ENCODE results near the gene MPO.

MPO gene

GRCh38 chr17:58279016-58279711 lies 1.6 kb downstream of the MPO start:
- DNase-seq (ENCODE audit: low spot score) = no peak

- DNase-seq (ENCODE audit: low spot score) = no peak
Measured at GRCh38 chr17:58278661-58279015, 2.1 kb downstream of the MPO start.

DNA sequence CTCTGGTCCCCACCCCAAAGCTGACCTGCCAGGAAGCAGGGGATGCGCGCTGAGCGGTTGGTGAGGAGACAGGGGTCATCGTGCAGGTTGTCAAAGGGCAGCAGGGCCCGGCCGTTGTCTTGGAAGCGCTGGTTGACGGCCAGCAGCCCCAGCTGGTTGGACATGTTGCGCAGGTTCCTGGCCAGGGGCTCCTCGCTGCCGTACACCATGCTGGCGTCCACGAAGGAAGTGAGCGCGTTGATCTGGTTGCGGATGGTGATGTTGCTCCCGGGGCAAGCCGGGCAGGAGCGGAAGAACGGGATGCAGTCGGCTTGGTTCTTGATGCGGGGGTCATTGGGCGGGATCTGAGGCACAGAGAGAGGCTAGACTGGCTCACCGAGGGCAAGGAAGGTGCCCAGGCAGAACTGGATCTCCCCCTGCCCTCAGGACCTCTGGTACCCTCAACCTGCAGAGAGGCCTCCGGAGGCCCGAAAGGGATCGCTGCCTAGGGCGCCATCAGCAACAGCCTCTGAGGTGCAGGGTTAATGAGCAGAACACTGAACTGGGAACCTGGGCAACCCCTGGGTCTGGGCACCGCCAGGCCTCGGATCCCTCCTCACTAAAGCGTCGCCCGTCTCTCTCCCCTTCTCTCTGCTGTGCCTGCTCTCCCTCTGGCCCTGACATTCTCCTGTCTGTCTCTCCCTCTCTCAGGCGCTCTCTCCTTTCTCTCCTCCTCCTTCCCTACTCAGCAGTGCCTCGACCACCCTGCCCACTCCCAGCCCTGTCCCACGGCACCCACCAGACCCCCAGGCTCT lies 2.7 kb downstream of the MPO start:
- DNase-seq (ENCODE audit: low spot score) = no peak

GRCh38 chr17:58277107-58277801 lies 3.5 kb downstream of the MPO start:
- peak; percentile 38 for DNase-seq (ENCODE audit: low spot score)

GRCh38 chr17:58276423-58276822 lies 4.3 kb downstream of the MPO start:
- no peak for DNase-seq (ENCODE audit: low spot score)

GRCh38 chr17:58275417-58275816 lies 5.3 kb downstream of the MPO start:
- DNase-seq (ENCODE audit: low spot score) = no peak

GRCh38 chr17:58273453-58274104 lies 7.2 kb downstream of the MPO start:
- no peak for DNase-seq (ENCODE audit: low spot score)

GRCh38 chr17:58272367-58273280 lies 8.1 kb downstream of the MPO start:
- DNase-seq (ENCODE audit: low spot score) = no peak

GRCh38 chr17:58271216-58271931 lies 9.4 kb downstream of the MPO start:
- no peak for DNase-seq (ENCODE audit: low spot score)

DNA sequence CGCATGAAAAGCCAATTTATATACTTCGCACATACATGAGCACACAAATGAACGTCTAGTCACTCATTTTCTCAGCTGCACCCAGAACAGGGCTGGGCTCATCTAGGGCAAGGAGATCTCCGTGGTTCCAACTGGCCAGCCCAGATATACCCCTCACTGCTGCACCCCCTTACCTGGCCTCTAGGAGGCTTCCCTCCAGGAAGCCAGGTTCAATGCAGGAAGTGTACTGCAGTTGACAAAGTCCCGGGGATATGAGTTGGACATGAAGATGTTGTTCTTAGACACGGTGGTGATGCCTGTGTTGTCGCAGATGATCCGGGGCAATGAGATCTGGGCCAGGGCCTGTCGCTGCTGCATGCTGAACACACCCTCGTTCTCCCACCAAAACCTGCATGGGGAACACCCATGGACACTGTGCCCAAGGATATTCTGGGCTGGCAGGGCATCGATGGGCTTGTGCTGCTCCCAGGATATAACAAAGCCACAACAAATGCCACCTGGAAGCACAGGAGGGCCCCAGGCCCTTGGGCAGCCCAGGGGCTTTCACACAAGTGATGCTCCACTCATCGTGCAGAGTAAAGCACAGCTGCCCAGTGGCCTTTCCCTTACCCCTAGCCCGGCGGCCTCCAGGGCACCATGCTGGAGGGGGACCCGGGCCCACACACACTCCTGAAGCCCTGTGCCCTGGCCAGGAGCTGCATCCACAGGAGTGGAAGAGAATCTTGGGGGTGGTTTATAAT lies 10.1 kb downstream of the MPO start:
- no peak for DNase-seq (ENCODE audit: low spot score)

DNA sequence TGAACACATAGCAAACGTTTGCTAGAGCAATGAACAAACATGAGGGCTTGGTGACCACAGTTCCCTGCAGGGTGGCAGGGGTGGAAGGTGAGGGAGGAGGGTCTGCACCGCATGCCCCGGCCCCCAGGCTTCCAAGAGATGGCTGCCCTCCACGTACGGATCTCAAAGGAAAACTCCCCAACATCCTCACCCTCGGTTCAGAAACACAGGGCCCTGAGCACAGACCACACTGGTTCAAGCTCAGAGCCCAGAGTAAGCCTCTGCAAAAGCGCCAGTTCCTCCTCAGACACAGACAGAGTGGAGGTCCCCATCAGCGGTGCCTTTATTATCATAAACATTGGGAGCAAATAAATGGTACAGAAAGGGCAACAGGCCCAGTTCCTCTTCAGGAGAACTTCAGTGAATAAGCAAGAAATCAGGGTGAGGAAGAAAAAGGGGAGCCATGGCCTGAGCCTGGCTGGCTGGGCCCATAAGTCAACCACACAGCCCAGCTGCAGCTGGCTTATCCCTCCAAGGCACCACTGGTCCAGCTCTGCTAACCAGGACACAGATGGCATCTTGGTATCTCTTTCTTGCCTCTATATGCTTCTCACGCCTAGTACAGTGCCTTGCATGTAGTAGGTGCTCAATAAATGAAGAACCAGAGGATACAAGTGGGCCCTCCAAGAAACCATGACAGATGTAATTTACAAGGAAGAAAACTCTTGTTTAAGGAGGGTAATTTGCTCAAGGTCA lies 11.0 kb downstream of the MPO start:
- DNase-seq (ENCODE audit: low spot score) = no peak

- no peak for DNase-seq (ENCODE audit: low spot score)
Measured at GRCh38 chr17:58268774-58269556, 11.8 kb downstream of the MPO start.

DNA sequence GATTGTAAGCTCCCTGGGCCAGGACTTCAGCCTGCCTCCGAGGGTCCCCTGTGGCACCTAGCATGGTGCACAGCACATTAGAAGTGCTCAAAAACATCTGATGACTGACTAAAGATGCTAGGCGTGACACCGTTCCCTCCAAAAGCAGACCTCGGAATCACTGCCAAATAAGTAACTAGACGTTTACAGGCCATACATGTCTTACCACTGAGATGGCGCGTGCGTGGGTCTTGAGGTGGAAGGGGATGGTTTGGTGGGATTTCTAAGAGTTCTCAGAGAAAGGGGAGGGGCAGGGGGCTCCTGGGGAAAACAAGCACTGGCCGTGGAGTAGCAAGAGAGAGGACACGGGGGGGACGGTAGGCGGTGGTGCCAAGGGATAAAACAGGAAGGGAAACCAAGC lies 12.4 kb downstream of the MPO start:
- DNase-seq (ENCODE audit: low spot score) = no peak

DNA sequence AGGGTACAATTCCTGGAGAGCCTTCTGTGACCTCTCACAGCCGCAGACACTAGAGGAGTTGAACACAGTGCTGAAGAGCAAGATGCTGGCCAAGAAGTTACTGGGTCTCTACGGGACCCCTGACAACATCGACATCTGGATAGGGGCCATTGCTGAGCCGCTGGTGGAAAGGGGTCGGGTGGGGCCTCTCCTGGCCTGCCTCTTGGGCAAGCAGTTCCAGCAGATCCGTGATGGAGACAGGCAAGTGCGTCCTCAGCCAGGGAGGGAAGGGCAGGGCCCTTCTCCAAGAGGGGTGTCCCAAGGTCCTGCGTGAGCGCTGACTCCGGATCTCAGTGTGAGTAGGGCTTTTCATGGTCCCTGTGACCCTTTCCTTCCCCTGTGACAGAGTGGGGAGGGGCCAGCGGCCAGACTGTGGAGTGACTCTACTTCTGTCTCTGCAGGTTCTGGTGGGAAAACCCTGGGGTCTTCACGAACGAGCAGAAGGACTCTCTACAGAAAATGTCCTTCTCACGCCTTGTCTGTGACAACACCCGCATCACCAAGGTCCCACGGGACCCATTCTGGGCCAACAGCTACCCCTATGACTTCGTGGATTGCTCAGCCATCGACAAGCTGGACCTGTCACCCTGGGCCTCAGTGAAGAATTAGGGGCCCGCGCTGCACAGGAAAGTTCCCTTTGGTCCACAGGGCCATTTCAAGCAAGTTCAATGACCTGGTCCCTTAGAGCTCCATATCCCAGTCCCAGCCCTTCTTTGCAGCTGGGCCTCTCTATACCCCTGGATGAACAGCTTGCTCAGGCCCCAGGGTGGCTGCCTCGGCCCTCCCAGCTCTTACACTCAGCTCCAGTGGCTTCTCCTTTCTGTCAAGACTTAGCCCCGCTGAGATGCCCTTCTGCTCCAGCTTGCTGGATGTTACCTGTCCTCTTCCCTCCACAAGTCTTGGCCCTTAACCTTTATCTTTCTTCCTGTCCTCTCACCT lies 13.1 kb downstream of the MPO start:
- no peak for DNase-seq (ENCODE audit: low spot score)

GRCh38 chr17:58265902-58266875 lies 14.5 kb downstream of the MPO start:
- no peak for DNase-seq (ENCODE audit: low spot score)

DNA sequence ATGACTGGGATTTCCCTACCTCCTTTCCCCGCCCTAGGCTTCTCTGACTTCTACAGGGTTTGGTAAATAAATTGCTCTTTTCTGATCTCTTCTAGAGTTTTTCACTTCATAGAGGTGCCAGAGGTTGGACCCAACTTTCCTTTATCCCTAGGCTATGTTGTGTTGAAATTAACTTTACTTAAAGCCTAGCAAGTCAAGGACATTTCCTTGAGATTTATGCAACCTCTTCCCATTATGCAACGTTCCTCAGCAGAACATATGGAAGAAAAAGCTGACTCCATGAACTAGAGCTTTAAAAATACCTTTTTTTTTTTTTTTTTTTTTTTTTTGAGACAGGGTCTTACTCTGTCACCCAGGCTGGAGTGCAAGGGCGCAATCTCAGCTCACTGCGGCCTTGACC lies 15.5 kb downstream of the MPO start:
- no peak for DNase-seq (ENCODE audit: low spot score)
